Measurements from ENCODE around the gene RPA1. TPM values are rescaled to one million over a fixed set of nuclear protein-coding genes. Genes with fewer than 3 reads are reported as not detected.

The RPA1 gene
- total and polyA plus RNA-seq, 10 of the 15 experiments (the other 5 are each of a cell fraction or from before 2014, with no cell fraction given): 35.9 to 198 (median 71.2) TPM

DNA sequence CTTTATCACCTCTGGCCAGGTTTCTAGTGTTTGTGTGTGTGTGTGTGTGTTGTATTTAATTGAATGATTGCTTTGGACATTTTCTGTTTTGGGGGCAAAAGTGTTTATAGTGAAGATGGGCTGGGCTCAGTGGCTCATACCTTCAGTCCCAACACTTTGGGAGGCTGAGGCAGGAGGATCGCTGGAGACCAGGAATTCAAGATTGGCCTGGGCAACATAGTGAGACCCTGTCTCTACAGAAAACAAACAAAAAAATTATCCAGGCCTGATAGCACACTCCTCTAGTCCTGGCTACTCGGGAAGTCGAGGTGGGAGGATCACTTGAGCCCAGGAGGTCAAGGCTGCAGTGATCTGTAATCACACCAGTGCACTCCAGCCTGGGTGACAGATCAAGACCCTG is 37.5 kb downstream of the RPA1 start:
- DNase-seq (ENCODE audit: low read depth, low spot score) (no peak), FAIRE-seq (no peak), ATAC-seq (no peak)
- Histone ChIP-seq H3K9ac (ENCODE audit: control insufficient read depth, insufficient read depth, low read length) (no peak overlapping the region), H3K27me3 (replicated peaks in 1 of 2; ENCODE audit: control insufficient read depth in 2 of 2, insufficient read depth in 2 of 2, low read length in 1 of 2) (no peaks in the 10 kb centered on the region), H4K20me1 (ENCODE audit: control insufficient read depth, insufficient read depth) (no peaks in the 10 kb centered on the region), H3K4me3 (no peak overlapping the region), H3K27ac (ENCODE audit: control insufficient read depth, insufficient read depth) (no peak overlapping the region), H3K4me2 (ENCODE audit: control insufficient read depth, insufficient read depth) (no peak overlapping the region), H3K9me3 (replicated peaks; ENCODE audit: control insufficient read depth, insufficient read depth, low read length) (no peaks in the 10 kb centered on the region), H3K4me1 (ENCODE audit: control insufficient read depth, insufficient read depth, low read length) (no peaks in the 10 kb centered on the region), H2AFZ (ENCODE audit: control insufficient read depth, low read depth, low read length) (no peak overlapping the region), H3K36me3 (ENCODE audit: control insufficient read depth in 2 of 2, insufficient read depth in 2 of 2, low read length in 1 of 2) (peaks cover 1 to 8% of the 10 kb centered on the region in 2 experiments; a peak in 3 of 4 replicates), H3K79me2 (ENCODE audit: control insufficient read depth, insufficient read depth, low read length) (no peaks in the 10 kb centered on the region)
- RAD21 ChIA-PET (ENCODE audit: unreplicated experiment): no interaction called here
- 97% methylated on average over 3 of the region's 3 CpGs for whole genome bisulfite sequencing (ENCODE audit: insufficient coverage, insufficient replicate concordance, low lambda C conversion rate, missing lambda C conversion rate)
- no TSS peak for BruUV-seq (replicated peaks)
- intact Hi-C loops (cut with micrococcal nuclease; ENCODE audit: unreplicated experiment) (no loop called here), in situ Hi-C loops (cut with MboI) (no loop called here)
- SMC1A ChIA-PET (ENCODE audit: uncharacterized antibody, unreplicated experiment): interaction anchor here (1.5 to 4.0 kb wide), 2 partner anchors 146 to 147 kb away, joined by 5 to 56 read pairs; no protein-coding TSS in a partner anchor
- no peak for TF ChIP-seq BMI1 (IDR thresholded peaks at IDR 0.05; ENCODE audit: borderline replicate concordance)
- TF ChIP-seq, protein P1, sequence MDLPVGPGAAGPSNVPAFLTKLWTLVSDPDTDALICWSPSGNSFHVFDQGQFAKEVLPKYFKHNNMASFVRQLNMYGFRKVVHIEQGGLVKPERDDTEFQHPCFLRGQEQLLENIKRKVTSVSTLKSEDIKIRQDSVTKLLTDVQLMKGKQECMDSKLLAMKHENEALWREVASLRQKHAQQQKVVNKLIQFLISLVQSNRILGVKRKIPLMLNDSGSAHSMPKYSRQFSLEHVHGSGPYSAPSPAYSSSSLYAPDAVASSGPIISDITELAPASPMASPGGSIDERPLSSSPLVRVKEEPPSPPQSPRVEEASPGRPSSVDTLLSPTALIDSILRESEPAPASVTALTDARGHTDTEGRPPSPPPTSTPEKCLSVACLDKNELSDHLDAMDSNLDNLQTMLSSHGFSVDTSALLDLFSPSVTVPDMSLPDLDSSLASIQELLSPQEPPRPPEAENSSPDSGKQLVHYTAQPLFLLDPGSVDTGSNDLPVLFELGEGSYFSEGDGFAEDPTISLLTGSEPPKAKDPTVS (IDR thresholded peaks at IDR 0.05; ENCODE audit: low read depth, low read length): no peak
- TF ChIP-seq GATAD2B (conservative IDR thresholded peaks at IDR 0.05; ENCODE audit: low read depth): no peak
- TF ChIP-seq, protein P2, sequence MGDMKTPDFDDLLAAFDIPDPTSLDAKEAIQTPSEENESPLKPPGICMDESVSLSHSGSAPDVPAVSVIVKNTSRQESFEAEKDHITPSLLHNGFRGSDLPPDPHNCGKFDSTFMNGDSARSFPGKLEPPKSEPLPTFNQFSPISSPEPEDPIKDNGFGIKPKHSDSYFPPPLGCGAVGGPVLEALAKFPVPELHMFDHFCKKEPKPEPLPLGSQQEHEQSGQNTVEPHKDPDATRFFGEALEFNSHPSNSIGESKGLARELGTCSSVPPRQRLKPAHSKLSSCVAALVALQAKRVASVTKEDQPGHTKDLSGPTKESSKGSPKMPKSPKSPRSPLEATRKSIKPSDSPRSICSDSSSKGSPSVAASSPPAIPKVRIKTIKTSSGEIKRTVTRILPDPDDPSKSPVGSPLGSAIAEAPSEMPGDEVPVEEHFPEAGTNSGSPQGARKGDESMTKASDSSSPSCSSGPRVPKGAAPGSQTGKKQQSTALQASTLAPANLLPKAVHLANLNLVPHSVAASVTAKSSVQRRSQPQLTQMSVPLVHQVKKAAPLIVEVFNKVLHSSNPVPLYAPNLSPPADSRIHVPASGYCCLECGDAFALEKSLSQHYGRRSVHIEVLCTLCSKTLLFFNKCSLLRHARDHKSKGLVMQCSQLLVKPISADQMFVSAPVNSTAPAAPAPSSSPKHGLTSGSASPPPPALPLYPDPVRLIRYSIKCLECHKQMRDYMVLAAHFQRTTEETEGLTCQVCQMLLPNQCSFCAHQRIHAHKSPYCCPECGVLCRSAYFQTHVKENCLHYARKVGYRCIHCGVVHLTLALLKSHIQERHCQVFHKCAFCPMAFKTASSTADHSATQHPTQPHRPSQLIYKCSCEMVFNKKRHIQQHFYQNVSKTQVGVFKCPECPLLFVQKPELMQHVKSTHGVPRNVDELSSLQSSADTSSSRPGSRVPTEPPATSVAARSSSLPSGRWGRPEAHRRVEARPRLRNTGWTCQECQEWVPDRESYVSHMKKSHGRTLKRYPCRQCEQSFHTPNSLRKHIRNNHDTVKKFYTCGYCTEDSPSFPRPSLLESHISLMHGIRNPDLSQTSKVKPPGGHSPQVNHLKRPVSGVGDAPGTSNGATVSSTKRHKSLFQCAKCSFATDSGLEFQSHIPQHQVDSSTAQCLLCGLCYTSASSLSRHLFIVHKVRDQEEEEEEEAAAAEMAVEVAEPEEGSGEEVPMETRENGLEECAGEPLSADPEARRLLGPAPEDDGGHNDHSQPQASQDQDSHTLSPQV (IDR thresholded peaks at IDR 0.05): no peak
- no peak for TF ChIP-seq SUPT20H (IDR thresholded peaks at IDR 0.05; ENCODE audit: borderline replicate concordance, control insufficient read depth, low read depth, low read length)
- TF ChIP-seq JUND (IDR thresholded peaks at IDR 0.05; ENCODE audit: low read depth, low read length): no peak
- CTCF ChIA-PET: interaction anchor here (1.0 to 12.9 kb wide), 2 partner anchors 149 to 549 kb away, joined by 3 to 232 read pairs; no protein-coding TSS in a partner anchor
- POLR2A ChIA-PET: interaction anchor here (1.5 kb wide), 1 partner anchor 146 kb away, joined by 4 read pairs; no protein-coding TSS in a partner anchor
